Mammary epithelial cell (primary cell): ENCODE measurements around the gene SOBP.

Source experiments
- EZH2 ChIP-seq: IDR thresholded peaks from 2 replicates; pipeline ENCODE4 v1.6.1; 2012; ENCODE audit warnings: low read length, inconsistent platforms, borderline replicate concordance
- TF ChIP-seq, protein P1 (sequence below), 2 donors: IDR thresholded peaks in 1 of 2; conservative IDR thresholded peaks in 1 of 2; 2 replicates each; pipeline ENCODE4 v1.5.1; 2011 to 2012; ENCODE audit warnings: inconsistent platforms in 2 of 2, low read length in 2 of 2, mild to moderate bottlenecking in 2 of 2, control low read depth in 1 of 2, low read depth in 1 of 2; ENCODE audit not compliant: insufficient read depth in 1 of 2; ENCODE audit errors: extremely low read depth in 1 of 2

GRCh38 chr6:107630348-107630977 lies 140.5 kb downstream of the SOBP start:
- TF ChIP-seq, protein P1, sequence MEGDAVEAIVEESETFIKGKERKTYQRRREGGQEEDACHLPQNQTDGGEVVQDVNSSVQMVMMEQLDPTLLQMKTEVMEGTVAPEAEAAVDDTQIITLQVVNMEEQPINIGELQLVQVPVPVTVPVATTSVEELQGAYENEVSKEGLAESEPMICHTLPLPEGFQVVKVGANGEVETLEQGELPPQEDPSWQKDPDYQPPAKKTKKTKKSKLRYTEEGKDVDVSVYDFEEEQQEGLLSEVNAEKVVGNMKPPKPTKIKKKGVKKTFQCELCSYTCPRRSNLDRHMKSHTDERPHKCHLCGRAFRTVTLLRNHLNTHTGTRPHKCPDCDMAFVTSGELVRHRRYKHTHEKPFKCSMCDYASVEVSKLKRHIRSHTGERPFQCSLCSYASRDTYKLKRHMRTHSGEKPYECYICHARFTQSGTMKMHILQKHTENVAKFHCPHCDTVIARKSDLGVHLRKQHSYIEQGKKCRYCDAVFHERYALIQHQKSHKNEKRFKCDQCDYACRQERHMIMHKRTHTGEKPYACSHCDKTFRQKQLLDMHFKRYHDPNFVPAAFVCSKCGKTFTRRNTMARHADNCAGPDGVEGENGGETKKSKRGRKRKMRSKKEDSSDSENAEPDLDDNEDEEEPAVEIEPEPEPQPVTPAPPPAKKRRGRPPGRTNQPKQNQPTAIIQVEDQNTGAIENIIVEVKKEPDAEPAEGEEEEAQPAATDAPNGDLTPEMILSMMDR (conservative IDR thresholded peaks at IDR 0.05 in 1 of 2, IDR thresholded peaks at IDR 0.05 in 1 of 2; ENCODE audit: extremely low read depth in 1 of 2, insufficient read depth in 1 of 2, low read depth in 1 of 2, low read length in 2 of 2) = no peak
- no peak for TF ChIP-seq EZH2
